D721Med (cell line): Measurements from ENCODE around the gene TGFBR1.

Source experiments
- DNase-seq: peaks from one replicate; pipeline ENCODE4 v3.0.0; 2011; ENCODE audit warnings: low spot score; ENCODE audit not compliant: insufficient read length
- FAIRE-seq: peaks from 2 replicates; lab custom pipeline; 2011; peaks lifted over from hg19 to GRCh38; lab: Jason Lieb, UNC
- CTCF ChIP-seq: IDR thresholded peaks from 2 replicates; pipeline ENCODE4 v1.5.1; 2012; ENCODE audit warnings: mild to moderate bottlenecking, control low read depth; ENCODE audit not compliant: insufficient read depth; ENCODE audit errors: missing control alignments

TGFBR1 gene

DNA sequence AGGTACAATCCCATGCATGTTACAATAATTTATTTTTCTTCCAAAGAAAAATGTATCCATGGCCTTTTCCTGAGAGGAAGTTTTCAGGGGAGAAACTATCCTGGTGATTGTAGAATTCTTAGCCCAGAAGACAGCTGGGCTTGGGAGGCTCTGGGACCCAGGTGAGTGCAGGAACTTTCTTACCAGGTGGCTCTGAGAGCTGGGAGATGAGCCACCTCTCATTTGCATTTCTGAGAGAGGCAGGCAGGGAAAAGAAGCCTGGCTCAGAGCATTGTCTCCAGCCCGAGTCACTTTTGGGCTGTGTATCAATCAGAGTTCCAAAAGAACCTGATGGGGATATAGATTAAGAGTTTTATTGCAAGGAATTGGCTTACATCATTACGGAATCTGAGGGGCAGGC, 64.2 kb downstream of the TGFBR1 start:
- no peak for TF ChIP-seq CTCF
- DNase-seq (no peak), FAIRE-seq (no peak)

- no peak for TF ChIP-seq CTCF
- DNase-seq (no peak), FAIRE-seq (no peak)
These were observed 65.3 kb downstream of the TGFBR1 start for GRCh38 chr9:99169982-99170761.

- no peak for TF ChIP-seq CTCF
- no peak for FAIRE-seq
- no peak for DNase-seq
These were observed 66.6 kb downstream of the TGFBR1 start for GRCh38 chr9:99171225-99172123.

DNA sequence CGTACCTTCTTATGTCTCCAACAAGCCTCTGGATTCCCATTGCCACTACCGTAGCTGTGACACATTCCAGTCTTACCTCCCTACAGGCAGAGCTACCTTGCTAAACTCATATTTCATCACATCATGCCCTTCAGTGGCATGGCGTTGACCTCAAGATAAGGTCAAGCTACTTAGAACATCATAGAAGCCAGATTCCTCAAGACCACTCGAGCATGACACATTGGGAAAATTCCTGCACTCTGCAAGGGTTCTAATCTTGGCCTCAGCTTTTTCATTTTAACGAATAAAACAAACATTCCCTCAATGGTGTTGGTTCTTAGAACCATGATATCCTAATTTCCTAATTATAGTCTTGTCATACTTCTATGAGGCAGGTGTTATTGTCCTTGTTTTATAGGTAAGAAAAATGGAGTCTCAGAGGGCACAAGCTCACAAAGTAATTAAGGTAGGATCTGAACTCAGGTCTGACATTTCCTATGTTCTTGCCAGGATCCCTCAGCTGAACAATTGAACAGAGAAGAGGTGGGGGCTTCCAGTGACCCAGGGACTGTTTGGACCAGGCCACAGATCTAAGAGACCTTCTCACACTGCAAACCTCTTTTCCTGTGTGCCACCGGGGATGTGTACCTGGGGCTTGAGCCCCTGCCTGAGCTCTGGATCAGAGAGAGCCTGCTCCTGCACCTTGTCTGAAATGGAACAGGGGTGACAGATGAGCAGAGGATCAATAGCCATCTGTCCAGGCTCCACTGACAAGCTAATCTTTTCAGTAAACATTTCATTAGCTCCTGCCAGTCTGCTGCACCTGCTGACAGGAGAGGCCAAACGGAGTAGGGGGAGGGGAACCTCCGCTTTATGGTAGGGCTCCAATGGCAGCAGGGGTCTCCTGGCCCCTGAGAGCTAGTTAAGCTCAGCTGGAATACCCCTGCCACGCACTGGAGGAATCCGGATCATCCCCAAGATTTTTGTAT, 67.5 kb downstream of the TGFBR1 start:
- TF ChIP-seq CTCF: no peak
- peak; percentile 95 for FAIRE-seq
- DNase-seq: peak; percentile 82

GRCh38 chr9:99173570-99174504, 68.9 kb downstream of the TGFBR1 start:
- no peak for TF ChIP-seq CTCF
- FAIRE-seq (no peak), DNase-seq (no peak)

GRCh38 chr9:99176527-99177013, 71.7 kb downstream of the TGFBR1 start:
- DNase-seq (no peak), FAIRE-seq (peak; percentile 61)
- no peak for TF ChIP-seq CTCF
